Epidermal melanocyte (primary cell): ENCODE measurements around the gene DICER1.
"Not testable (repeated sequence)": the region's sequence is repeated elsewhere in the genome, so short reads cannot be mapped to it uniquely, and the experiment has no call there.

ENCODE experiments used
- DNase-seq: peaks from one replicate; pipeline ENCODE4 v3.0.0; 2011; ENCODE audit warnings: low spot score; ENCODE audit not compliant: insufficient read length

DICER1 gene

DNA sequence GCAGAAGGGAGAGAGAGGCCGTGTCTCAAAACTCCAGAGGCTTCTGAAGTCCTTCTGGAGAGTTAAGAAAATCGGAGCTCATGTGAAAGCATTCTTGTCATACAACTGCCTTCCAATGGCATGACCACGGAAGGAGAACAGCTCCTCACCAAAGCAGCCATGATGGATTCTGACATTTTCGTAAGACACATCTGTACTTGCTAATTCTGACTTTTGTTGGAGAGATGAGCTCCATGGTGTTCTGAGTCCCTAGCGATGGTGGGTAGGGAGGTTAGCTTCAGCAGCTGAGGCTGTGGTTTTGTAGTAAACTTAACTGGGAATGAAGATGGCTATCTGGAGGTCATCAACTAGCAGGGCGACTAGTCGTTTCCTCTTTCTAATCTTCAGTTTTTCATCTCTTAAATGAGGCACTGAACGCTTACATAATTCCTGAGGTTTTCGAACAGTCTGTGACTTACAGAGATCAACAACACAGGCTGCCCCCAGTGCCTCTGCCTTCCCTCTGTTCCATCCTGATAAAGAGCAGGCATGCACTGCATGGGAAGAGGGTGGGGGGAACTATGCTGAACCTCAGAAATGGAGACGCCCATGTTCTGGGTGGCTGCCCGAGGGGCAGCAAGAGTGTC, 28.6 kb upstream of the DICER1 start:
- DNase-seq: no peak

DNA sequence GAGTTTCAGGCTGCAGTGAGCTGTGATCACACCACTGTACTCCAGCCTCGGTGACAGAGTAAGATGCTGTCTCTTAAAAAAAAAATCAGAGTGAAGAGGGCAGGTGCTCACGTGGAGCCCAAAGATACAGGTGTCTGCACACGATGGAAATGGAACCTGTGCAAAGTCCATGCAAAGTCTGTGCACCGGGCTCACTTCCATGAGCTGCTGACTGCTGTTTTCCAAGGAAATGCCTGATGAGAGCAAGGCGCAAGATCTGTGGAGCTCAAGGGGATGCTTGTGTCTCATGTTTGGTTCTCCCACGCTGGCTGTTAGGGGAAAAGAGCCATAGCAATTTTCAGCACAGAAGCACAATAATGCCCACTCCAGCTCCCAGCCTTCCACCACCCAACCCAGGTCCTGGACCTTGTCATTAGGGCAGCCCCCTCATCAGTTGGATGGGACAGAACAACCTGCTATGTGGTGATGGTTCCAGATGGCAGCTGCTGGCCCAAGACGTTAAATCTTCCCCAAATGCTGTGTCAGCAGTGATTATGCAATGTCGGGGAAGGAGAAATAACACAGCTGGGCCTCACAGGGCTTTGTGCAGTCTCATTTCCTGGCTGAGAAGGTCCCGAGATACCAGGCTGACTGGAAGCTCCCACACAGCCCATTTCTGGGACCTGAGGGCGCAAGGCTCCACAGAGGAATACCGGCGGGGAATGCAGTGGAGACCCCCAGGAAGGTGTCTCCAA, 27.9 kb upstream of the DICER1 start:
- DNase-seq: no peak

GRCh38 chr14:95184413-95184790, 27.1 kb upstream of the DICER1 start:
- DNase-seq: no peak

GRCh38 chr14:95183532-95184412, 26.4 kb upstream of the DICER1 start:
- DNase-seq: no peak

DNA sequence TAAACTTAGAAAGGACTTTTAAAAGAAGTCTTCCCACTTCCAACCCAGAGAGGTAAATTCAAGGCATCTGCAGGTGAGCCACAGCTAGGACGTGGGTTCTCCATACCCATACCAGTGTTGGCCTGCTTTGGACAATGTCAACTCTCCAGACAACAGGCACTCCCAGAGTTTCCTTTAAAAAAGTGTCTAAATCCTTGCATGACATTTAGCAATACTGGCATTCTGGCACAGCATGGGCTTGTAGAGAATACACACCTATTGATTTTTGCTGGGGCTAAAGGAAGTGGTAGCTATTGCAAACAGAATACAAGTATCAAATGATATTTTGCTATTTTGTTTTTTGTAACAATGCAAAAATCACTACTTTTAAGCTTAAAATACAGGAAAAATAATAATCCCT, 25.8 kb upstream of the DICER1 start:
- DNase-seq: no peak

DNA sequence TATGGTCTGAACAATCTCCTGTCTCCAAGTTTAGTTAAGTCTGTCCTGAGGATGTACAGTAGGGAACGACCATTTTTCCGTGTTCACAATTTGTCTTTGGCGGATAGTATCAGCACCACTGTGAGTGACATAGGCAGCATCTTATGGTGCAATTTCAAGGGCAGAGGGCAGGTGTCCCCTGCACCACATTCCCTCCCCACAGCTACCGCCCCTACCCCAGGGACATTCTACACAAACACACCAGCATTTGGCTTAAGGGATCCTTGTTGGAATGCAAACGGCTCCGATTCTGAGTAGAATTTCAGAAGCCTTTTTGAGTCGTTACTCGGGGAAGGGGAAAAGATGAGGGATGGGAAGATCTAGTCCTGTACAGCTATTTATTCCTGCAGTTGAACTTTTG, 25.1 kb upstream of the DICER1 start:
- DNase-seq: no peak

DNA sequence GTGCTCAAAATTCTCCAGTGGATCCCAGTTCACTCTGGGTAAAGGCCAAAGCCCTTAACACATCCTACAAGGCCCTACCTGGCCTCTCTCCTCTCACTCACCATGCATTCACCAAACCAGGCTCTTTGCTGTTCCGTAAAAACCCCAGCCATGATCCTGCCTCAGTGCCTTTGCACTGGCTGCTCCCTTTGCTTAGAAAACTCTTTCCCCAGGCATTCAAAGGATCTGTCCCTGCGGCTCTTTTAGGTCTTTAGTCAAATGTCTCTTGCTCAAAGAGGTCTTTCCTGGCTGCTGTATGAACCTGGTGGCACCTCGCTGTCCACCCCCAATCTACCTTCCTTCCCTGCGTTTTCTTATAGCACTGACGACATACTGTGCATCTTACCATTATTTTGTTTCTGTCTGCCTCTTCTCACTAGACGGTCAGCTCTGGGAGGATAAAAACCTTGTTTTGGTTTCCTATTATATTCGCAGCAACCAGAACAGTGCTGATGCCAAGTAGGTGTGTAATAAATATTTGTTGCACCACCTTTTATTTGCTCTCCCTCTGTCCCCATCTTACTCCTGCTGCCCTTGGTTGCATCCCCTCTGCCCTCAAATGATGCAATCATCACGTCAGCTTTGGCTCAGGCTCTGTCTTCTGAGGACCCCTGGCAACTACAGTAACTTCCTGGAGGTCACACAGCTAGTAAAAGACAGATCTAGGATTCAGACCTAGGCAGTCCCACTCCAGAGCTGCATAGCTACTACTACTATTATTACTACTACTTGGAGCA, 23.8 kb upstream of the DICER1 start:
- no peak for DNase-seq

DNA sequence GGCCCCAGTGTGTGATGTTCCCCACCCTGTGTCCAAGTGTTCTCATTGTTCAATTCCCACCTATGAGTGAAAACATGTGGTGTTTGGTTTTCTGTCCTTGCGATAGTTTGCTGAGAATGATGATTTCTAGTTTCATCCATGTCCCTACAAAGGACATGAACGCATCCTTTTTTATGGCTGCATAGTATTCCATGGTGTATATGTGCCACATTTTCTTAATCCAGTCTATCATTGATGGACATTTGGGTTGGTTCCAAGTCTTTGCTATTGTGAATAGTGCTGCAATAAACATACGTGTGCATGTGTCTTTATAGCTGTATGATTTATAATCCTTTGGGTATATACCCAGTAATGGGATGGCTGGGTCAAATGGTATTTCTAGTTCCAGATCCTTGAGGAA, 18.3 kb upstream of the DICER1 start:
- DNase-seq: not testable (repeated sequence)

DNA sequence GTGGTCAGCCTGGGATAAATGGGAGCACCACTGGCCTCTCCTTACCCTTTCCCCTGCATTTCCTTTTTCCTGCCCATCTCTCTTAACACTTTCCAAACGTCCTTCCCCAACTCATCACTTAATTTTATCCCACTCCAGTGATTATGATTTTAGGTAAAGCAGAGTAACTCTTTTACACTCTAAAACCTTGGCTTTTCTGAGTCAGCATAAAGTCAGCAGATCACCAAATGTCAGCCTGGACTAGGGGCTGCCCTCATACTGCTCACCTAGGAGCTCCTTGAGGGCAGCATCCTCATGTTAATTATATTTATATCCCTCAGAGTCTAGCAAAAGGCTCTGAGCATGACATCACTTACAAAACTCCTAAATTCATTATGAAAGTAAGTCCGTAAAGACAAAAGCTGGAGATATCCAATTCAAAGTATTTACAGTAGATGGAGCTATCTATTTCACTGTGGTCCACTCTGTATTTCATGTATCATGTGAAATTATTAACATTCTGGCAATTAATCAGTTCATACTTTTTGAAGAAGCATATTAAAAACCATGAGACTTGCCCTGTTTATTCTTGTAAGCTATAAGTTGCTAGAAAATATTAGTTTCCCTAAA, 17.0 kb upstream of the DICER1 start:
- DNase-seq: no peak

DNA sequence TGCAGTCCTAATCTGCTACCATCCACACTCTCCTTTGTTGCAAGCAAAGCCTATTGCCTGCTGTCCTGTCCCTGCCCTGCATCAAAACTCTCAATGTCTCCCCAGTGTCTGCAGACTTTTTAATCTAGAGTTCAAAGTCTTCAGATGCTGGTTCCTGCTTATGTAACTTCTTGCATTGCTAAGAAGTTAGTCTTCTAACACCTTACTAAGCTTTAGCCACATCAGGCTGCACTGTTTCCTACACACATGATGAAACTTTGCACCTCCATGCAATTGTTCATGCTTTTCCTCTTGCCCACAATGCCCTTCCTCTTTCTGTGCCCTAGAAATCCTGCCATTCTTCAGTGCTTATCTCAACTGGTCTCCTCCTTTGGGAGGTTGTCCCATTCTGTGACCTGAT, 16.2 kb upstream of the DICER1 start:
- no peak for DNase-seq

GRCh38 chr14:95167177-95167576, 9.8 kb upstream of the DICER1 start:
- DNase-seq: no peak

DNA sequence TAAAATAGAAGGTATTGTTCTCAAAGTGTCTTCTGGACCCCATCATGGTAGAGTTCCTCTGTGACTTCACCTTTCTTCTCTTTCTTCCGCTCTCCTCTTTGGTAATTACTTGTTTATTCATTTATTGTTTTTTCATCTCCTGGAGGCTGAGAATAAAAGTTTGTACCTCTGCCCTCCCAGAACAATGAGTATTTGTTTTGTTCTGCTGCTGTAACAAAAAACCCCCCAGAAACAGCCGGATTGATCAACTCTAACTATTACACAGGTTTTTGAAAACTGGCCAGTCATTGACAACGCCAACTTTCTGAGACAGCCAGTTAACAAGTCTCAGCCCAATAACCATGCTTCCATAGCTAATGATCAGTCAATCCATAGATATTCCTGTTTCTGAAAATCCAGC, 8.2 kb upstream of the DICER1 start:
- DNase-seq: no peak

DNA sequence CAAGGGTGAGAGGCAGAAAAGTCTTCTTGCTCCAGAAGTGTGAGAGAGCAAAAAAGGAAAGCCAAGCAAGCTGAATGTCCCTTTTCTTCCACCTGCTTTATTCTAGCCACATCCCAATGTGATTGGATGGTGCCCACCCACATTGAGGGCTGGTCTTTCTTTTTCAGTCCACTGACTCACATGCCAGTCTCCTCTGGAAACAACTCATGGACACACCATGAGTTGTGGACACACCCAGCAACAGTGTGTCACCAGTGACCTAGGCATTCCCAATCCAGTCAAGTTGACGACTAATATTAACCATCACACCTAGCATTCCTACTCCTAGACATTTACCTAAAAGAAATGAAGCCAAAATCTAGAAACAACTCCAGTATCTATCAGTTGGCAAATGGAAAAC, 7.2 kb upstream of the DICER1 start:
- no peak for DNase-seq

DNA sequence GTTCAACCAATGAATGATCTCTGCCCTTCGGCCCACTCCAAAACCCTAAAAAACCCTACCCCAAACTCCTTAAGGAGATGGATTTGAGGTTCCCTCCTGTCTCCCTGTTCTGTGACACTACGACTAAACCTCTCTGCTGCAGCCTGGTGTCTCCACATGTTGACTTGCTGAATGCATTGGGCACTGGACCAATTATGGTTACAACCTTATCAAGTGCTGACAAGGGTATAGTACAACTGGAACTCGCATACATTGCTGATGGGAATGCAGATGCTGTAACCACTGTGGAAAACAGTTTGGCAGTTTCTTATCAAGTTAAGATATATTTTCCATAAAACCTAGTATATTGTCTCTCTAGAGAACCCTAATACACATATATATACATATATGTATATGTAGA, 6.3 kb upstream of the DICER1 start:
- no peak for DNase-seq

GRCh38 chr14:95163132-95163531, 5.8 kb upstream of the DICER1 start:
- DNase-seq: no peak

- DNase-seq: no peak
These were observed 5.3 kb upstream of the DICER1 start for GRCh38 chr14:95162641-95163040.

DNA sequence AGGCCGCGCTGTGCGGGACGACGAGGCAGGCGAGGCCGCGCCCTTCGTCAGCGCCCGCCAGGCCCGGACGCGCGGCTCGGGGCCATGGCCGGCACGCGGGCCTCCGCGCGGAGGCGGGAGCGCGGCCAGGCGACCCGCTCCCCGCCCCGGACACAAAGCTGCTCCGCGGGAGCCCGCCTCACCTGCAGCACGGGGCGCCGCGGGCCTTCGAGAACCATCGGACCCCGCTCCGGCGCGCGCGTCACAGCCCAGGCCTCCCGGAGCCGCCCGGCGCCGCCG, 342 bp downstream of the DICER1 start:
- DNase-seq: no peak

GRCh38 chr14:95156161-95157047, 925 bp downstream of the DICER1 start:
- DNase-seq: no peak

DNA sequence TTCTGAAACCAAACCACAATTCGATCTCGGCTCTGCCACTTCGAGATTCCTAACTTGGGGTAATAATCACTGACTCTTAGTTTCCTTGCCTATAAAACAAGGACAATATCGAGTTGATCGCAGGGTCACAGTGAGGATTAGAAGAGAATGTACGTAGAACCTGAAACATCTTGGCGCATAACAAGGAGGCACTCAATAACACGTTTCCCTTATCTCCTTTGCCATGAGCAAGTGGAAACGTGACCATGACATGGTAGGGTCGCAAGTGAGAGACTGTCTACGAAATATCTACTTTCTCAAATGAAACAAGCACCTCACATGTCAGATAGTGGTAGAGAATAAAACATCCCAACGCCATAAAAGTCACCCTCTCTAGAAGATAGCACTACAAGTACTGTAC, 2.3 kb downstream of the DICER1 start:
- no peak for DNase-seq

- DNase-seq: no peak
These were observed 3.5 kb downstream of the DICER1 start for GRCh38 chr14:95153866-95154265.
